HG03565 (cell line): ENCODE data around the gene APLNR.

Experiments used
- ATAC-seq: cut with Tn5 transposase; IDR thresholded peaks from one replicate; pipeline ENCODE4 v1.9.1; 2021; ENCODE audit warnings: mild to moderate bottlenecking, moderate library complexity; ENCODE audit not compliant: unreplicated experiment

Gene APLNR

DNA sequence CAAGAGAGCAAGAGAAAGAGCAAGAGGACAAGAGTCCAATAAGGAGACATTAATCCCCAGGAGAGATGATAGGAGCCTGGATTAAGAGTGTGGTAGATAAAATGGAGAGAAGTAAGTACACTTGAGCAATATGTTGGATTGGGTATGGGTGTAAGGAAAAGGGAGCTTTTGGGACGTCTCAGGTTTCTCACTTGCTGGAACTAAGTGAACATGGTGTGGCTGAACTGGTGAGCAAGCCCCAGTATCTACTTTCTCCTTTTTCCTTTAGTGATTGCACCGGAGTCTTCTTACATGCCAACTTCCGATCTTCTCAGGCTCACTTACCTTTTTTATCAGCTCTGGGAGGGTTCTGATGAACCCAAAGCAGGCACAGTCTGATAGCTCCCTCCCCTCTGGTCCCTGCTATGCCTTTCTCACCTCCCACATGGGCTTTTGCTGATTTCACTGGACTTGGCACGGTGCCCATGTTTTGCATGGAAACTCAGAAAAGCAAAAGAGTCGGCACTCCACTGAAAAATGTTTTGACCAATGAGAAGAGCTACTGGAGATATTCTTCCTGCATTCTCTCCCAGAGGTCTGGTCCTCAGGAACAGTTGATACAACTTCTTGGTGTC lies 14.5 kb upstream of the APLNR start:
- no peak for ATAC-seq

DNA sequence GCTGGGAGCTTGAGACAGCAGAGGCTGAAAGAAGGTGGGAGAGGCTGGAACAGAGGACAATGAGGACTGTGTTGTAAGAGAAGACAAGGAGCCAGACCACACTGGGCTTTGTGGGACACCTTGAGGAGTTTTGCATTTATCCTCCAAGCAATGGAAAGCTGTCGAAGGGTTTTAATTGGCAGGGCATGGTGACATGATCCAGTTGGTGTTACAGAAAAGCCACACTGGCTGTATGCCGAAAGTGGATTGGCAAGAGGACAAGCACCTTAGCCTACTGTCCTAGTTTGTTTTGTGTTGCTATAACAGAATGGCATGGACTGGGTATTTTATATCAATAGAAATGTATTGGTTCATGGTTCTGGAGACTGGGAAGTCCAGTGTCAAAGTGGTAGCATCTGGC lies 14.0 kb upstream of the APLNR start:
- no peak for ATAC-seq

DNA sequence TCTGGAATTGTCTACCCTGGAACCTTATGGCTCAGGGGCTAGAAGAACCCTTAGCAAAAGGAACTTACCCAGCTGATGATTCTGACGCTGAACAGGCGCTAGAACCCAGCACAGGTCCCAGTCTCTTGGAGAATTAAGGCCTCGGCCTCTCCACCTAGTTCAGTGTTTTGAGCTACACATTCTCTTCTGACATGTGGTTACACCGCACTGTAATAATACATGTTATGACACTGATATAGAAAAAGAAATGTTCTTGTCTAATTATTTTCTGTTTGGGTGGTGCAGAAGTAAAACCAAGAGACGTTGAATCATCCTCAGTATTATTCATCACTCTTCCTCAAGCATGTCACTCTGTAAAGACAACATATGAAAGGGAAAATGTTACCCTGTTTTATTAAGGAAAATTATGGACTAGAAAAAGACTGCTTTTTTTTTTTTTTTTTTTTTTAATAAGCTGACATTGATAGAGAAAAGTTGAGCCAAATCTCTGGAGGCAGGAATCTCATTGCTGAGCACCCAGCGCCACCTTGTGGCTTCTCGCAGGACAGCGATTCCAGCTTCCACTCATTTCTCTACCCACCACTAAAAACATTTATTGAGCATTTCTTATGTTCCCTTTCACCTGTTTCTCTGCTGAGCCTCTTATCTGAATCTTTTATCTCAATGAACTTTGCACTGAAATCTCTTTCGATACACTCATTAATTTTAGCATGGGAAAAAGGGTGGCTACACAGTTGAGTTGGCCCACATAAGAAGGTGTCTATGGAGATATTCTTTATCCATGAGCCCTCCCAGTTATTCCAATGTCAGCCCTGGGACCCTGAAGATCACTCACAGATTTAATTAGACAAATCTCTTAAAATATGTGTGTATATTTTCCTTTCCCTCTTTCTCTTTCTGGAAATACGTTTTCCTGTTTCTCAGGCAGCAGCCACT lies 12.6 kb upstream of the APLNR start:
- peak; percentile 49 for ATAC-seq

DNA sequence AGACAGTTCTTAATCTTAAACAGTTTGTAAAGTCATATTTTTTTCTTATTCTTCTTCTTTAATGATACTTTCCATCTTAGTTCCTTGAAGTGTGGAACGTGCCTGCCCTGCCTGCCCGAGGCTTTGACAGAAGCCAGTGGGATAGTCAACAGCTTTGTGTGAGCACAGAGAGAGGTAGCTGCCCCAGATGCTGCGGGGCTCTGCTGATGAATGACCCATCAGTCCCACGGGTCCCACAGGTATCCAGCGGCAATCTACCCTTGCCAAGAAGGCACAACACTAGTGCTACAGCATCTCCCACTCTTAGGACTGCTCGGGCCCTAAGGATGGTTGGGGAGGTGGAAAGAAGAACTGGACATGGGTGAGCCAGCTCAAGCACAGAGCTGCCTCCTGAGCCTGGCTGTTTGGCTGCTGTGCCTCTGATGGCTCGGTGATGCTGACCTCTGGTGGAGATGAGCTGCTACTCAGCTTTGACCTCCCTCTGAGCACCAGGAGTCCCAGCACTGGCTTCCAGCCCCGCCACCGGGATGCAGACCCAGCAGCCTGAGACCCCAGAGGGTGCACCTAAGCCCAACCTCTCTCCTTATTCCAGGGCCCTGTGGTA lies 11.8 kb upstream of the APLNR start:
- ATAC-seq: peak; percentile 60

DNA sequence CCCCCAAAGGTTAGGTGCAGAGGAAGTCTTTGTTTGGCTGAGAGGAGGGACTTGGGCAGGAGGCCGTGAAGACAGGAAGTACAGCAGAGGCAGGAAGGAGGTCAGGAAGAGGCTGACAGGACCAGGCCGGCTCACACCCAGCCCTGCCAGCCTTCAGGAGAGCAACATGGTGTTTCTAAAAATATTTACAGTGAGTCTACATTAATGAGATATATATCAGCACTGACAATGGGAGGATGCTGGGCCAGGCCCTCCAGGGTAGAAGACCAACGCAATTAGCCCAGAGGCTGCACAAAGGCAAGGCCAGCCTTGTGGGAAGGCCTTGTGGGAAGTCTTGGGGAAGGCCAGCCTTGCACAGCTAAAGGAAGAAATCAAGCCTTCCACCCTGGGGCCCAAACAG lies 7.9 kb upstream of the APLNR start:
- ATAC-seq: no peak

DNA sequence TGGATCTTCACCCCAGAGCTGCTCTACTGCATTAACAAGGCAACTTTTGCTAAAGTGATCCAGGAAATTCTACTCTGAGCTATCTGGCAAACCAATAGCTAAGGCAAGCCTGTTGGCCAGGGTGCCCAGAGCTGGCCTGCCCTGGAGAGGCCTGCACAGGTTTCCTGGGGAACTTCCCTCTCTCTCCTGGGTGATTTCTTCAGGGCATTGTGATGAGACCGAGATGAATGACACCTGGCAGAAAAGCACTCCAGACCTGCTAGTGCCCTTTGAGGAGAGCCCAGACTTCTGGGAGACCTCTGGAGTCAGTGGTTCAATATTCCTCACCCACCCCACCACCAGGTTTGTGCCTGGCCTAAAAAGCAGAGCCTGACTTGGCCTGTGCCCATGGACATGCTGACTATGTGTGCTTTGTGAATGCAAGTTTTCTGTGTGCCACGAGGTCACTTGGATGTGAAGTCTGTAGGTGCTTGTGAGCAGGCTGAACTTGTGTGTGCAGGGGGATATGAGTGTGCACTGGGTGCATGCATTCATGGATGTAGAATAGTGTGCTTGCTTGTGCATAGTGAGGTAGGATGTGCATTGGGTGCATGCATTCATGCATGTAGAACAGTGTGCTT lies 4.4 kb upstream of the APLNR start:
- ATAC-seq: no peak

DNA sequence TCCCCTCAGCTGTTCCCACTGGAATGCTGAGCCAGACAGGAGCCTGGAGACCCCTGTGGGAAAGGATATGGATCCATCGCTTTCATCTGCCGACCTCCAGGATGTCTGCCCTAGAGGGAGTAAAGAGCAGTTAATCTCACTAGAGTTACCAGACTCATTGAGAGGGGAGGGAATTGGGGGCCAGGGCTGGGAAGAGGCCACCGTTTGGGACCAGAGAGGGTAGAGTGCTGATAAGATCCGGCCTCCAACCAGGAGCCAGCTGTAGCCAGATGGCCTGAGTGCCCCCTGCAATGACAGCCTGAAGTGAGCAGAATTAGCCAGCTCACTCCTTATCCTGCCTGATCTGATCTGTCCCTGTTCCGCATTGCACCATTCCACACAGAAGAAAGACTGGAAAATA lies 3.7 kb upstream of the APLNR start:
- ATAC-seq: no peak

DNA sequence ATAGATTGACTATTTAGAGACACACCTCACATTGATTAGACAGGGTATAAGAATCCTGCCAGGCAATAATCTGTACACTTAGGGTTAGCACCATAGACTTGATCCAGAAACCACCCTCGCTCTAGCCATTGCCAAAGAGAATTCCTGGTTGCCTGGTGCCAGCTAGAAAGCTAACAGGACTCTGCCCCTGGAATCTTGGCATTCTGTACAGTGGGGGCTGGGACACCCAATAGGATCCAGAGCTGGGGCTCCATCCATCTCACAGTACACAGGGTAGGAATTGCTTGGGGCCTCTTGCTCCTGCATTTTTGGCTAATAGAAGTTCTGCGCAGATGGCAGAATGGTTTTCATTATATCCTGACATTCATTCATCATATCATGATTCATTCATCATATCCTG lies 3.0 kb upstream of the APLNR start:
- ATAC-seq: no peak

DNA sequence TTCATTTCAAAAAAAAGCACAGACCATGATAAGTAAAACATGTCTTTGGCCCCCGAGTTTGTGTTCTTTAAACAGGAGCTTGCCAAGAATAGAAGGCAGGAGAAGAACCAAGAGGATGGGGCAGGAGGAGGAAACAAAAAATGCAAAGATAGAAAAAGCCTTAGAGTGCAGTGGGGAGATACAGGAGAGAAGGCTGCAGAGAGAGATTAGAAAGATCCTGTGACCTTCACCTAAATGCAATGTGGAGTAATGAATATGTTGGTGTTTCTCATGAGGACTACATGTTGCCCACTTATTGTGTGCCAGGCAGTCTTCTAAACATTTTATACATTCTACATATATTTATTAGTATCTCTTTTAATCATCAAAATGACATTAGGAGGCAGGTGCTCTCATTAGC lies 2.3 kb upstream of the APLNR start:
- ATAC-seq: no peak

DNA sequence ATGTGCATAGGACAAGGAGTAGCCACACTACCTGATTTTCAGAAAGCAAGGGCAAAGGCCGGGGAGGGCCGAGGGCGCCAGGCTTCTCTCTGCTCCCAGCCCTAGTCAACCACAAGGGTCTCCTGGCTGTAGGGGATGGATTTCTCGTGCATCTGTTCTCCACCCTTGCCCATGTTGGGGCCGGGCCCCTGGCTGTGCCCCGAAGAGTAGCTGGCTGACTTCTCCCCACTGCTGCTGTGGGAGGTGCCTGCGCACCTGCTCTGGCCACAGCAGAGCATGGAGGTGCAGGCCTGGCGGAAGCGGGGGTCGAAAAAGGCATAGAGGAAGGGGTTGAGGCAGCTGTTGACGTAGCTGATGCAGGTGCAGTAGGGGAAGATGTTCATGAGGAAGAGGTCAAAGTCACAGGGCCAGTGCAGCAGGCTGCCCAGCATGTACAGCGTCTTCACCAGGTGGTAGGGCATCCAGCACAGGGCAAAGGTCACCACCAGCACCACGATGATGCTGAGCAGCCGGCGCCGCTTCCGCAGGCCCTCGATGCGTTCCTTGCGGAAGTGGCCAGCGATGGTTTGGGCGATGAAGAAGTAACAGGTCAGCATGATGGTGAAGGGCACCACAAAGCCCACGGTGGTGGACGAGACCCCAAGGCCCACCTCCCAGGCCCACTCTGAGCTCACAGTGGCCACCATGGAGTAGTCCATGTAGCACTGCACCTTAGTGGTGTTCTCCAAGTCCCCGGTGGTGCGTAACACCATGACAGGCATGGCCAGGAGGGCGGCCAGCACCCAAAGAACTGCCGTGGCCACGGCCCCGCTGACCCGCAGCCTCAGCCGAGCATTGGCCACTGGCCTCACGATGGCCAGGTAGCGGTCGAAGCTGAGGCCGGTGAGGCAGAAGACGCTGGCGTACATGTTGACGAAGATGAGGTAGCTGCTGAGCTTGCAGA lies 1.0 kb downstream of the APLNR start:
- no peak for ATAC-seq

DNA sequence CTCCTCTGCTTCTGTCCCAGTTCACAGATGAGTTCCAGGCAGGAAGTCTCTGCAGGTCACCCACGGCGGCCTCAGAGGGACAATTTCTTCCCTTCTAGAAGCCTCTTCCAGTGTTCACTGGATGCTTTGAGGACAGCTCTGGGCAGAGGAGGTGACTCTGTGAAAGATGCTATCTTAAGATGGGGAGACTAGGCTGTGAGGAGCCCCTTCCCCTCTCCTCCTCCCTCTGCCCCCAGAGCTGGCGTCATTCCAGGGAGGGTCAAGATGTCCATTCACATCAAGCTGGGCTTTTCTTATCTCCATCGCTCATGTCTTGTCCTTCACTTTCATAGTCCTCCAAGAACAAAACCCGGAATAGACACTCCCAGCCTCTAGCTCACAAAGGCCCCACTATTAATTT lies 3.3 kb downstream of the APLNR start:
- no peak for ATAC-seq

DNA sequence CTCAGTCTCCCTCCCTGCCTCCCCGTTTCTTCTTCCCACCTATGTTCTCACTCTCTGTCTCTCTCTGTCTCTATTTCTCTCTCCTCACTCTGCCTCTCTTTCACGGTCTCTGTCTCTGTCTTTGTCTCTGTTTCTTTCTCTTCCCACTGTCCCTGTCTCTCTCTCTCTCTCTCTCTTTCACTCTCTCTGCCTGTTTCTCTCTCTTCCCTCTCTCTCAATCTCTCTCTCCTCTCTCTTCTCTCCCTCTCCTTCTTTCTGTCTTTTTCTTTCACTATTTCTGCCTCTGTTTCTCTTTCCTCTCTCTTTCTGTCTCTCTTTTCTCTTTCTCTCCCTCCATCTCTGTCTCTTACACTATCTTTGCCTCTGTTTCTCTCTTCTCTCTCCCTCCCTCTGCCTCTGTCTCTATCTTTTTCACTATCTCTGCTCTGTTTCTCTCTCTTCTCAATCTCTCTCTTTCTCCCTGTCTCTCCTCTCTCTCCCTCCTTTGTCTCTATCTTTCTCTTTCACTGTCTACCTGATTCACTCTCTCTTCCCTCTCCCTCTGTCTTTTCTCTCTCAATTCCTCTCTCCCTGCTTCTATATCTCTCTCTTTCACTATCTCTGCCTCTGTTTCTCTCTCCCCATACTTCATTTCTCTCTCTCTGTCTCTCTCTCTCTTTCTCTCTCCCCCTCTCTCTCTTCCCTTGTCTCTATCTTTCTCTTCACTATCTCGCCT lies 5.4 kb downstream of the APLNR start:
- no peak for ATAC-seq

DNA sequence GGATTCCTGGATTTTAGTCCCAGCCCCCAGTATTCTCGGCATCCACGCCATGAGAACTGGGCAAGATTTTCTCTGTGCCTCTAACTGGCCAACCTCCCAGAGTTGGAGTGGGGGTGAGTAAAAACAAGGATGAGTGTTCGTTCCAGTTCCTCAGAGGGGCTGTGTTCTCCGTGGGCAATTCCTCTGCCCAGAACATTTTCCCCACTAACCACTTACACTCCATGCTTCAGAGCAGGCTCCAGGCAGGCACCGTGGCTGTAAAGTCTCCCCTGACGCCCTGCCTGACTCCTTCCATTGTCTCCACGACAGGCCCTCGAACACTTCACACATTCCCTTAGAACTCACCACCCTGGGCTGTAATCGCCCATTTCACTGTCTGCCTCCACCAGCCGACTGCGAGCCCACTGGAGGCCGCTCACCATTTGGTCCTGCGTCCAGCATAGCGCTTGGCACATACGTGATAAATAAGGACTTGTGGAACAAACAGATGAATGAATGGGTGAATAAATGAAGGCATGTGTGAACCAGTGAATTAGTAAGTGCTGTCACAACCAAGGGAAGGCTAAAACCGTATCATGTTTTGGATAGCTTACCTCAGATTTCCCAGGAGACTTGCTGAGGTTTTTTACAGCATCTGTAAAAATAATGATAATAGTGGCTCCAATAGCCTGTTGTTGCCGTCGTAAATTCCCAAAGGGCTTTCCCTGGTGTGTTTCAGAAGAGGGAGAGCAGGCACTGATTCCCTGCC lies 6.1 kb downstream of the APLNR start:
- ATAC-seq: no peak

DNA sequence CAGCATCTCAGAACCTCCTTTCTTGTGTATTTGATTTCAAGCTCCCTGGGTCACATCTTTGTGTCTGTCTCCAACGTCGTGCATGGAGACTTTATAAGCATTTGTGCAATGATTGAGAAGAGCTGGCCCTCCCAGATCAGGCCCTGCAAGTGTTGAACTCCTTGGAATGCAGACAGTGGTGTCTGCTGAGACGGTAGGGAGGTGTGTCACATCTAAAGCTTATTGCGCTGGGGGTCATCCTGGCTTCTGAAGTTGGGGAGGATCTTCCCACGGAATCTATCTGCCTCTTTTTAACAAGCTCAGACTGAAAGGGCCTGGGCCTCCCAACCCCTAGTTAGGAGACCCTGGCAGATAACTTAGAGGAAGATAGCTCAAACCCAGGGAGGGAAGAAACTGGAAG lies 6.7 kb downstream of the APLNR start:
- ATAC-seq: no peak

DNA sequence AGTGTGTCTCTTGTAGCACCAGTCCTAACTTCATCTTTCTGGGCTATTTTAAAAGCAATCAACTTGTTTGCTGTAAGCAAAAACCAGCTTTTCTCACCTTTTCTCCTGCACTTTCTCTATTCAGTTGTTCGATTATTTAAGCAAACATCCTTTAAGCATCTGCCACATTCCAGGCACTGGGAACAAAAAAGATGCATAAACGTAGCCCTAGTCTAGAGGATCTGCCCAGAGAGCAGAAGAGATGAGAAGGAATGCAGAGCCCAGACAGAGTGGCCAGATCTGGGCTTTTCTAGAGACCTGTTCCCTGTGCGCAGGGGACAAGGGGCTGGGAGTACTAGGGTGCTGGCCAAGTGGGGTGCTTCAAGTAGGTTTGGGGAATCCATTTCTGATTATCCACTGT lies 8.4 kb downstream of the APLNR start:
- ATAC-seq: no peak

DNA sequence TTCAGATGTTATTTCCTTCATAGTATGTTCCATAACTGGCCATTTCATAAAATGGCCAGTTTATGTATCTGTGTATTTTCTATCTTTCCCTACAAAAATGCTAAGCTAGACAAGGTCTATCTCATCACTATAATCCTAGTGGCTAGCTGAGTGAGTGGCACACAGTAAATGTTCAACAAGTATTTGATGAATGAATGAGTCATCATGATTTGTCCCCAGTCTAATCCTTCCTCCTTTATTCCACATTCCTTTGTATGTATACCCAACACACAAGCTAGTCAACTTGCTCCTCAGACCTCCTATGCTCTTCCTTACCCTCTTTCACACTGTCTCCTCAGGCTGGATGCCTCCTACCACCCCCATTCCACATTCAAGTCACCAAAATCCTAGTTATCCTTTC lies 12.5 kb downstream of the APLNR start:
- ATAC-seq: no peak

DNA sequence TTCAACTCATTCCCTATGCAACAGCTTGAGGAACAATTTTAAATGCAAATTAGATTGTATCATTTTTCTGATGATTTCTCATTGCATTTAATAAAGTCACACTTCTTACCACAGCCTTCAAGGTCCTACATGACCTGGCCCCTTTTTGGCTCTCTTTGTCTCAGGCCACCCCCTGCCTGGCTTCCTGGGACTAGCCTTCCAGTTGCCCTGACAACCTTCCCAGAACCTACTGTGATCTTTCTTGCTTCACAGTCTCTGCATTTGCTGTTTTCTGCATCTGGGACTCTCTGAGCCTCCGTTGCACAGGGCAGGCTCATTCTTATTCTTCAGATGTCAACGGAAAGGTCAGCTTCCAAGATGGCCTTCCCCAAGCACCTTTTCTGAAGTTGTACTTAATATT lies 12.9 kb downstream of the APLNR start:
- no peak for ATAC-seq

DNA sequence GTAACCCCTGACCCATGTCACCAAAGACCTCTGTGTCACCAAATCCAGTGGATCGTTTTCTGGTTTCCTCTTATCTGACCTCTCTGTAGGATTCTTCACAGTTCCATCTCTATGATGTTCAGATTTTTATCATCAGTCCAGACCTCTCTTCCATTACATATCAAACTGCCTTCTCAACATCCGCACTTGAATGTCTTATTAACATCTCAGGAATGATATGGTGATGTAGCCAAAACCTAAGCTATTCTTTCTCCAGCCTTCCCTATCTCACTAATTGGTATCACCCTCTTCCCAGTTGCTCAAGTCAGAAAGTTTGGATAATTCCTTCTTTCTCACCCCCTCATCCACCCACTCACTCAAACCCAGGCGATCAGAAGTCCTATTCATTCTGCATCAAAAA lies 13.4 kb downstream of the APLNR start:
- ATAC-seq: no peak

DNA sequence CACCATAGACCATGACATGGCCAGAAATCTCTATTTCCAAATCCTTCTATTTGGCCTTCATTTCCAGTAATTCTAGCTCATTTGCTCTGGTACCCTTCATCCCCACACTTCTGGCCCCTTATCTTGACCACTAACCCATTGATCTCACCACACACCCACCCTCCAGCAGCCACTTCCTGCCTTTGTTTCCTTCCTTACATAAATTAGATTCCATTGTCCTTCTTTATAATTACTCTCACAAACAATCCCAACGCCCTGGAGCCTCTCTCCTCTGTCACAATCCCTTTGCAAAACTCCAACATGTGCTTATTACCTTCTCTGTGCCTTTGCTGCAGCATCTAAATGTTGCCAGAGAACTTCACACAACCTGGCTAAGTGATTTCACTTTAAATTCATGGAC lies 14.8 kb downstream of the APLNR start:
- ATAC-seq: no peak
